SK-N-SH (cell line): ENCODE measurements around the gene GPR12. TPM values are rescaled to one million over a fixed set of nuclear protein-coding genes. Genes with fewer than 3 reads are reported as not detected.

ENCODE experiments used
- CTCF ChIA-PET: fragments of 300-600, 350-600 bp; formaldehyde crosslinking; extraction: SDS; loops from one replicate; lab custom pipeline; 2021; lab: Yijun Ruan, JAX
- POLR2A ChIA-PET: fragments of 350-600 bp; sonication (Branson Sonifier 250); formaldehyde crosslinking; extraction: SDS; loops from one replicate; lab custom pipeline; 2020; ENCODE audit warnings: antibody characterized with exemption, inconsistent platforms; lab: Yijun Ruan, JAX
- DNase-seq: peaks from one replicate; pipeline ENCODE4 v3.0.0; 2012
- H2AFZ ChIP-seq: fragments of 200-600 bp; sonication (generic); 2 replicates; pipeline ENCODE4 v1.8.1; 2016; ENCODE audit warnings: antibody characterized with exemption, mild to moderate bottlenecking, low read depth
- H3F3A ChIP-seq: fragments of 200-600 bp; sonication (generic); replicated peaks from 2 replicates; pipeline ENCODE3; 2016; ENCODE audit warnings: antibody characterized with exemption, mild to moderate bottlenecking; ENCODE audit not compliant: insufficient read depth
- H3K27ac ChIP-seq, 2 experiments: fragments of 200-500 bp in 1 of 2; fragments of 200-600 bp in 1 of 2; sonication (Bioruptor generic) in 1 of 2; sonication (generic), shearing (Covaris generic) in 1 of 2; 2 replicates each; pipeline versions ENCODE4 v1.5.1 to v1.6.1; 2014 to 2016; ENCODE audit warnings: low read depth in 2 of 2, inconsistent platforms in 1 of 2, low read length in 1 of 2, mild to moderate bottlenecking in 1 of 2, mixed read lengths in 1 of 2
- H3K27me3 ChIP-seq: fragments of 200-600 bp; sonication (generic), shearing (Covaris generic); 2 replicates; pipeline ENCODE4 v1.6.1; 2016; ENCODE audit warnings: mixed run types; ENCODE audit not compliant: insufficient read depth
- H3K36me3 ChIP-seq, 2 experiments: fragments of 200-500 bp in 1 of 2; fragments of 200-600 bp in 1 of 2; sonication (Bioruptor generic) in 1 of 2; sonication (generic) in 1 of 2; replicated peaks in 1 of 2; 2 replicates each; pipeline versions ENCODE3 to v1.5.1; 2014 to 2016; ENCODE audit warnings: low read length in 1 of 2, mild to moderate bottlenecking in 1 of 2; ENCODE audit not compliant: insufficient read depth in 2 of 2, control insufficient read depth in 1 of 2
- H3K4me1 ChIP-seq, 2 experiments: fragments of 200-500 bp in 1 of 2; fragments of 200-600 bp in 1 of 2; sonication (Bioruptor generic) in 1 of 2; sonication (generic), shearing (Covaris generic) in 1 of 2; 2 replicates each; pipeline versions ENCODE4 v1.5.1 to v1.6.1; 2014 to 2016; ENCODE audit warnings: low read depth in 1 of 2, low read length in 1 of 2, mixed run types in 1 of 2; ENCODE audit not compliant: insufficient read depth in 2 of 2, control insufficient read depth in 1 of 2
- H3K4me2 ChIP-seq: fragments of 200-600 bp; sonication (generic), shearing (Covaris generic); 2 replicates; pipeline ENCODE4 v1.6.1; 2017; ENCODE audit warnings: mixed run types
- H3K4me3 ChIP-seq, 2 experiments: fragments of 200-500 bp in 1 of 2; fragments of 200-600 bp in 1 of 2; sonication (Bioruptor generic) in 1 of 2; sonication (generic), shearing (Covaris generic) in 1 of 2; 2 replicates each; pipeline versions ENCODE4 v1.5.1 to v1.8.1; 2014 to 2016; ENCODE audit warnings: low read depth in 2 of 2, inconsistent platforms in 1 of 2, low read length in 1 of 2, mild to moderate bottlenecking in 1 of 2, mixed read lengths in 1 of 2, moderate library complexity in 1 of 2
- H3K79me2 ChIP-seq: fragments of 200-600 bp; sonication (generic); 2 replicates; pipeline ENCODE4 v1.8.1; 2017; ENCODE audit warnings: mild to moderate bottlenecking; ENCODE audit not compliant: insufficient read depth
- H3K9ac ChIP-seq: fragments of 200-600 bp; sonication (generic); 2 replicates; pipeline ENCODE4 v1.6.1; 2017; ENCODE audit warnings: mixed run types
- H3K9me2 ChIP-seq: fragments of 200-600 bp; sonication (generic); 2 replicates; pipeline ENCODE4 v1.6.1; 2017; ENCODE audit warnings: mixed run types
- H3K9me3 ChIP-seq: fragments of 200-600 bp; sonication (generic); 2 replicates; pipeline ENCODE4 v1.6.1; 2017; ENCODE audit warnings: mixed run types, mild to moderate bottlenecking, moderate library complexity
- H4K20me1 ChIP-seq: fragments of 200-600 bp; sonication (generic); 2 replicates; pipeline ENCODE4 v1.6.1; 2017; ENCODE audit warnings: mild to moderate bottlenecking, mixed run types; ENCODE audit not compliant: insufficient read depth
- ELF1 ChIP-seq: IDR thresholded peaks from 2 replicates; pipeline ENCODE4 v1.4.0; 2012
- EZH2phosphoT487 ChIP-seq: fragments of 200-600 bp; sonication (generic); IDR thresholded peaks from 2 replicates; pipeline ENCODE4 v1.6.1; 2017; ENCODE audit warnings: low read depth, mixed run types, mild to moderate bottlenecking, antibody characterized with exemption, moderate library complexity, borderline replicate concordance
- FOXM1 ChIP-seq: IDR thresholded peaks from 2 replicates; pipeline ENCODE4 v1.4.0; 2012; ENCODE audit warnings: low read depth, mild to moderate bottlenecking
- GABPA ChIP-seq: IDR thresholded peaks from 2 replicates; pipeline ENCODE4 v1.4.0; 2012; ENCODE audit warnings: low read depth, mild to moderate bottlenecking
- NFIC ChIP-seq: IDR thresholded peaks from 2 replicates; pipeline ENCODE4 v1.4.0; 2012; ENCODE audit warnings: borderline replicate concordance
- NRF1 ChIP-seq: IDR thresholded peaks from 2 replicates; pipeline ENCODE4 v1.6.1; 2012; ENCODE audit warnings: low read depth, mild to moderate bottlenecking, low read length
- POLR2AphosphoS5 ChIP-seq: IDR thresholded peaks from 2 replicates; pipeline ENCODE4 v1.6.1; 2012; ENCODE audit warnings: low read depth, low read length
- RXRA ChIP-seq: IDR thresholded peaks from 2 replicates; pipeline ENCODE4 v1.4.0; 2012; ENCODE audit warnings: low read depth, mild to moderate bottlenecking, borderline replicate concordance
- SIN3A ChIP-seq: IDR thresholded peaks from 2 replicates; pipeline ENCODE4 v1.6.1; 2012; ENCODE audit warnings: low read depth, mild to moderate bottlenecking, low read length, moderate library complexity, borderline replicate concordance
- SMC3 ChIP-seq: IDR thresholded peaks from 2 replicates; pipeline ENCODE4 v1.6.1; 2012; ENCODE audit warnings: low read depth, low read length, improper control_type of control experiment
- TEAD4 ChIP-seq: IDR thresholded peaks from 2 replicates; pipeline ENCODE4 v1.4.0; 2012; ENCODE audit warnings: mild to moderate bottlenecking, borderline replicate concordance; ENCODE audit not compliant: insufficient read depth
- WGBS: methylation state at CpG from one replicate; pipeline ENCODE4 v1.1.6; 2017; ENCODE audit warnings: low lambda C conversion rate; 5-methylcytosine and 5-hydroxymethylcytosine counted together
- polyA plus RNA-seq, 3 experiments: library from polyadenylated mRNA; depleted of rRNA; stranded (reverse); fragments of >200 nt; gene quantifications; 2 replicates each; pipeline ENCODE4 v1.2.3, GENCODE V29; 2012
- TF ChIP-seq, protein P1 (sequence below): fragments of 200-600 bp; sonication (generic); IDR thresholded peaks from 2 replicates; pipeline ENCODE4 v1.6.1; 2017; ENCODE audit warnings: antibody characterized with exemption, mild to moderate bottlenecking, moderate library complexity

Gene GPR12
- polyA plus RNA-seq, 1 of the 3 experiments (the other 2 are of a cell fraction): not detected

DNA sequence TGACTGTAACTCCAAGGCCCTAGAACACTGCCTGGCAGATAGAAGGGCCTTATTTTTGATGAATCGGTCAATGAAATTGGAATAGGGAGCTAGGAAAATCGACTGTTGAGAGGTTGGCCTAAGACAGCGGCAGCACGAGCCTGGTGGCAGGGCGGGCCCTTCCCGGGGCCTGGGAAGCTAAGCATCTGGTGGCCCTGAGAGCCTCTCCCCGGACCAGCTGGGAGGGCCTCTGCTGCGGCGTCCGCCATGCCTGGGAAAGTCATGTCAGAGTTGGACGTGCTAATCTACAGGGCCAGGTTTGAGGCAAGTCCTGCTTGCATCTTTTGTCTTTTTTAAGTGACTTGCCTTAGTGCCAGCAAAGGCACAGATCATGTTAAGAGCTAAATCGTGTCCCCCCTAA lies 11.2 kb upstream of the GPR12 start:
- TF ChIP-seq NFIC: no peak
- TF ChIP-seq ELF1: no peak
- TF ChIP-seq, protein P1, sequence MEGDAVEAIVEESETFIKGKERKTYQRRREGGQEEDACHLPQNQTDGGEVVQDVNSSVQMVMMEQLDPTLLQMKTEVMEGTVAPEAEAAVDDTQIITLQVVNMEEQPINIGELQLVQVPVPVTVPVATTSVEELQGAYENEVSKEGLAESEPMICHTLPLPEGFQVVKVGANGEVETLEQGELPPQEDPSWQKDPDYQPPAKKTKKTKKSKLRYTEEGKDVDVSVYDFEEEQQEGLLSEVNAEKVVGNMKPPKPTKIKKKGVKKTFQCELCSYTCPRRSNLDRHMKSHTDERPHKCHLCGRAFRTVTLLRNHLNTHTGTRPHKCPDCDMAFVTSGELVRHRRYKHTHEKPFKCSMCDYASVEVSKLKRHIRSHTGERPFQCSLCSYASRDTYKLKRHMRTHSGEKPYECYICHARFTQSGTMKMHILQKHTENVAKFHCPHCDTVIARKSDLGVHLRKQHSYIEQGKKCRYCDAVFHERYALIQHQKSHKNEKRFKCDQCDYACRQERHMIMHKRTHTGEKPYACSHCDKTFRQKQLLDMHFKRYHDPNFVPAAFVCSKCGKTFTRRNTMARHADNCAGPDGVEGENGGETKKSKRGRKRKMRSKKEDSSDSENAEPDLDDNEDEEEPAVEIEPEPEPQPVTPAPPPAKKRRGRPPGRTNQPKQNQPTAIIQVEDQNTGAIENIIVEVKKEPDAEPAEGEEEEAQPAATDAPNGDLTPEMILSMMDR: no peak
- TF ChIP-seq TEAD4: no peak
- TF ChIP-seq GABPA: no peak
- no peak for TF ChIP-seq FOXM1
- TF ChIP-seq SMC3: no peak
- no peak for TF ChIP-seq RXRA
- TF ChIP-seq SIN3A: no peak
- Histone ChIP-seq H2AFZ (no peak overlapping the region), H3K4me2 (no peak overlapping the region), H3K9ac (no peak overlapping the region), H3K9me2 (no peaks in the 10 kb centered on the region), H3K36me3 (no peaks in the 10 kb centered on the region), H3K27ac (no peak overlapping the region), H3K4me3 (no peak overlapping the region), H3K27me3 (no peaks in the 10 kb centered on the region), H4K20me1 (no peaks in the 10 kb centered on the region), H3K4me1 (no peaks in the 10 kb centered on the region), H3K79me2 (no peaks in the 10 kb centered on the region), H3F3A (no peaks in the 10 kb centered on the region), H3K9me3 (no peaks in the 10 kb centered on the region)
- DNase-seq: no peak
- ChIA-PET POLR2A (no interaction called here), CTCF (interaction anchor here (0.8 to 1.6 kb wide), 3 partner anchors 9 to 158 kb away, joined by 3 to 4 read pairs (median 3); no protein-coding TSS in a partner anchor)
- 42% methylated on average over 8 of the region's 12 CpGs for WGBS

DNA sequence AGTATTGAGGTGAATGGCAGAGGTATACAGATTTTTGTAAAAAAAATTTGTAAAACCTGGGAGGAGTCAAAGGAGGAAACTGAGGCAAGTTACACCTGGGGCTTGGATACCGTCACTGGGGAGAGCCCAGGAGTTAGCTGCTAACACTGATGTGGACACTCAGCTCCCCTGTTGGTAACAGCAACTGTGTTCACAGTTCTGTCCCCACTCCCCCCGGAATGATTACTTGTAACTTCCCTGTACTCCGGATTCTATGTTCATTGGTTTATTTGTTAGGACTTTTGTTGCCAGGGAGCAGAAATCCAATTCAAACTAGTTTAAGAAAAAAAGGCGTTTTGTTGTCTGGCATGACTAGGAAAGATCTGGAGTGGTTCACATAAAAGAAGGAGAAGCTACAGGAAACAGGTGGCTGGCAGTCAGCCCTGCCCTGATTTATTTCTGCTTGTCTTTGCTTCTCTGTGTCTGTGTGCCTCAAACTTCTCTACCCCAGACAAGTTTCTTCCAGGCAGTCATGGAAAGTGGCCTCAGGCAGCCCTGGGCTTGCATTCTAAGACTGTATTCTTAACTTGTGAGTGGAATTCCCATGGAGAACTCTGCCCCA lies 2.3 kb upstream of the GPR12 start:
- no peaks in the 10 kb centered on the region for H3K36me3 ChIP-seq
- H2AFZ ChIP-seq: no peak overlapping the region
- no peaks in the 10 kb centered on the region for H3K9me3 ChIP-seq
- no peaks in the 10 kb centered on the region for H3F3A ChIP-seq
- H3K79me2 ChIP-seq: no peaks in the 10 kb centered on the region
- CTCF ChIA-PET: interaction anchor here (1.0 to 2.3 kb wide), 4 partner anchors 10 to 110 kb away, joined by 3 to 11 read pairs (median 4); no protein-coding TSS in a partner anchor
- H3K9me2 ChIP-seq: no peaks in the 10 kb centered on the region
- H3K27me3 ChIP-seq: peaks cover 31% of the 10 kb centered on the region
- peaks cover 0 to 13% of the 10 kb centered on the region in 2 experiments; a peak in 1 of 4 replicates for H3K4me1 ChIP-seq
- H3K4me3 ChIP-seq: no peak overlapping the region
- 26% methylated on average over 4 of the region's 4 CpGs for WGBS
- TF ChIP-seq TEAD4: no peak
- no peak for TF ChIP-seq SMC3
- TF ChIP-seq POLR2AphosphoS5: no peak
- TF ChIP-seq EZH2phosphoT487: no peak
- TF ChIP-seq NFIC: no peak
- TF ChIP-seq NRF1: no peak
- no peak overlapping the region for H3K27ac ChIP-seq
- H4K20me1 ChIP-seq: no peaks in the 10 kb centered on the region
- POLR2A ChIA-PET: no interaction called here
- no peak overlapping the region for H3K4me2 ChIP-seq
- no peak for DNase-seq
- no peak overlapping the region for H3K9ac ChIP-seq
